GM12878 (cell line): ENCODE results near the gene NHLRC4. TPM values are rescaled to one million over a fixed set of nuclear protein-coding genes. Genes with fewer than 3 reads are reported as not detected.
A peak's percentile ranks its signal among the peaks of the same experiment; 100 is the strongest.

Experiments used
- ATAC-seq: fragments of 200-7000 bp; cut with Tn5 transposase; 3 replicates; pipeline ENCODE4 v1.9.1; 2020; ENCODE audit warnings: mild to moderate bottlenecking, moderate library complexity
- BruUV-seq: library from RNA; stranded (reverse); fragments of 400-500 nt; replicated peaks from 2 replicates; lab custom pipeline; 2021; lab: Mats Ljungman, UMichigan
- CTCF ChIA-PET: fragments of 300-600 bp; sonication (Branson Sonifier 250); formaldehyde crosslinking; extraction: SDS; loops from one replicate; lab custom pipeline; 2021; ENCODE audit warnings: inconsistent platforms; lab: Yijun Ruan, JAX
- POLR2A ChIA-PET: fragments of 350-600 bp; formaldehyde crosslinking; extraction: SDS; loops from one replicate; lab custom pipeline; 2021; ENCODE audit warnings: inconsistent platforms; lab: Charles Lee
- RAD21 ChIA-PET: fragments of 300-600 bp; sonication (Branson Sonifier 250); formaldehyde crosslinking; loops from one replicate; lab custom pipeline; 2023; ENCODE audit warnings: antibody characterized with exemption; ENCODE audit not compliant: unreplicated experiment; lab: Charles Lee
- SMC1A ChIA-PET: fragments of 300-600 bp; sonication (Branson Sonifier 250); formaldehyde crosslinking; loops from one replicate; lab custom pipeline; 2023; ENCODE audit not compliant: unreplicated experiment, uncharacterized antibody; lab: Charles Lee
- DNase-seq: peaks from one replicate; pipeline ENCODE4 v3.0.0-alpha.2; 2011; ENCODE audit warnings: low read depth, low spot score
- FAIRE-seq: peaks from 3 replicates; lab custom pipeline; 2011; peaks lifted over from hg19 to GRCh38; lab: Jason Lieb, UNC
- H2AFZ ChIP-seq: 2 replicates; pipeline ENCODE4 v1.6.0; 2011; ENCODE audit warnings: low read depth, low read length, control low read depth; ENCODE audit not compliant: control insufficient read depth
- H3K27ac ChIP-seq: 2 replicates; pipeline ENCODE4 v1.5.1; 2011; ENCODE audit warnings: control low read depth; ENCODE audit not compliant: control insufficient read depth, insufficient read depth
- H3K27me3 ChIP-seq, 2 experiments: replicated peaks in 1 of 2; 2 replicates each; pipeline versions ENCODE4 v1.6.0 to v1.6.1; 2011; ENCODE audit warnings: low read length in 1 of 2; ENCODE audit not compliant: control insufficient read depth in 2 of 2, insufficient read depth in 2 of 2
- H3K36me3 ChIP-seq, 2 experiments: 2 replicates each; pipeline ENCODE4 v1.5.1; 2011; ENCODE audit warnings: low read length in 1 of 2; ENCODE audit not compliant: control insufficient read depth in 2 of 2, insufficient read depth in 2 of 2
- H3K4me1 ChIP-seq: 2 replicates; pipeline ENCODE4 v1.6.1; 2011; ENCODE audit warnings: mild to moderate bottlenecking, low read length, moderate library complexity, mixed read lengths; ENCODE audit not compliant: control insufficient read depth, insufficient read depth
- H3K4me2 ChIP-seq: 2 replicates; pipeline ENCODE4 v1.6.0; 2011; ENCODE audit warnings: control low read depth; ENCODE audit not compliant: control insufficient read depth, insufficient read depth
- H3K4me3 ChIP-seq: fragments of 200-600 bp; sonication (generic); 2 replicates; pipeline ENCODE4 v1.5.1; 2016
- H3K79me2 ChIP-seq: 2 replicates; pipeline ENCODE4 v1.6.0; 2011; ENCODE audit warnings: low read length; ENCODE audit not compliant: control insufficient read depth, insufficient read depth
- H3K9ac ChIP-seq: 2 replicates; pipeline ENCODE4 v1.8.0; 2011; ENCODE audit warnings: low read length, control low read depth, mixed read lengths; ENCODE audit not compliant: control insufficient read depth, insufficient read depth
- H3K9me3 ChIP-seq: replicated peaks from 3 replicates; pipeline ENCODE4 v1.5.1; 2011; ENCODE audit warnings: mild to moderate bottlenecking, low read length; ENCODE audit not compliant: control insufficient read depth, insufficient read depth
- H4K20me1 ChIP-seq: 2 replicates; pipeline ENCODE4 v1.6.0; 2011; ENCODE audit not compliant: control insufficient read depth, insufficient read depth
- CEBPB ChIP-seq, 2 experiments: fragments of 150-350 bp in 1 of 2; IDR thresholded peaks; 2 replicates each; pipeline ENCODE4 v1.6.1; 2012 to 2014; ENCODE audit warnings: low read depth in 2 of 2, low read length in 2 of 2, borderline replicate concordance in 1 of 2, inconsistent platforms in 1 of 2
- CHD4 ChIP-seq: fragments of 200-600 bp; sonication (generic); IDR thresholded peaks from 2 replicates; pipeline ENCODE4 v1.6.1; 2016; ENCODE audit warnings: mild to moderate bottlenecking
- CREM ChIP-seq: IDR thresholded peaks from 2 replicates; pipeline ENCODE4 v1.6.1; 2014; ENCODE audit warnings: antibody characterized with exemption, low read depth
- ESRRA ChIP-seq: IDR thresholded peaks from 2 replicates; pipeline ENCODE4 v1.6.1; 2012; ENCODE audit warnings: mild to moderate bottlenecking, low read length, improper control_type of control experiment
- HCFC1 ChIP-seq: fragments of 150-350 bp; IDR thresholded peaks from 2 replicates; pipeline ENCODE4 v1.6.1; 2014; ENCODE audit warnings: low read length
- MAX ChIP-seq: IDR thresholded peaks from 2 replicates; pipeline ENCODE4 v1.6.1; 2012; ENCODE audit warnings: low read depth, low read length, improper control_type of control experiment
- MLLT1 ChIP-seq: fragments of 450-650 bp; IDR thresholded peaks from 2 replicates; pipeline ENCODE4 v1.6.1; 2016; ENCODE audit warnings: mild to moderate bottlenecking
- REST ChIP-seq: IDR thresholded peaks from 2 replicates; pipeline ENCODE4 v1.6.1; 2012; ENCODE audit warnings: mild to moderate bottlenecking, low read depth, low read length
- TARDBP ChIP-seq: IDR thresholded peaks from 2 replicates; pipeline ENCODE4 v1.6.1; 2016; ENCODE audit warnings: borderline replicate concordance
- USF2 ChIP-seq: IDR thresholded peaks from 2 replicates; pipeline ENCODE4 v1.6.1; 2011; ENCODE audit warnings: low read depth, low read length, improper control_type of control experiment, borderline replicate concordance
- ZNF592 ChIP-seq: fragments of 450-650 bp; IDR thresholded peaks from 2 replicates; pipeline ENCODE4 v1.6.1; 2017; ENCODE audit warnings: mild to moderate bottlenecking, moderate library complexity
- WGBS: methylation state at CpG from one replicate; pipeline ENCODE4 v1.1.6; 2016; ENCODE audit warnings: low lambda C conversion rate; ENCODE audit not compliant: insufficient replicate concordance, insufficient coverage; ENCODE audit errors: missing lambda C conversion rate; 5-methylcytosine and 5-hydroxymethylcytosine counted together
- in situ Hi-C: fragments of 300-500 bp; cut with MboI; formaldehyde crosslinking; loops from 9 replicates; pipeline ENCODE4 v1.14.3; 2018; ENCODE audit warnings: mixed read lengths
- intact Hi-C: fragments of 100-400 bp; cut with micrococcal nuclease; formaldehyde crosslinking; loops from one replicate; pipeline ENCODE4 v1.14.2; 2022; ENCODE audit not compliant: unreplicated experiment
- polyA plus RNA-seq, 11 experiments: library from polyadenylated mRNA; depleted of rRNA in 4 of 11; unstranded in 6 of 11; stranded (reverse) in 5 of 11; fragments of >200 nt; fragmentation: Nextera tagmentation in 4 of 11; fragmentation: Illumina TruSeq in 1 of 11; extraction: Ambion mirVana in 4 of 11; extraction: Trizol in 1 of 11; gene quantifications; 1 replicate in 1 of 11; 2 replicates in 10 of 11; pipeline versions ENCODE4 v1.2.1 to v1.2.3, GENCODE V29; 2011 to 2016; ENCODE audit warnings: inconsistent platforms in 2 of 11, missing spikeins in 2 of 11, low read depth in 1 of 11
- total RNA-seq, 4 experiments: library from RNA; depleted of rRNA in 3 of 4; stranded (reverse); fragments of >200 nt in 3 of 4; fragmentation: Illumina TruSeq in 1 of 4; extraction: Trizol in 1 of 4; gene quantifications; 2 replicates each; pipeline versions ENCODE4 v1.2.1 to v1.2.3, GENCODE V29; 2013 to 2021

Gene NHLRC4
- total and polyA plus RNA-seq, 10 of the 15 experiments (the other 5 are each of a cell fraction or from before 2014, with no cell fraction given) = 0.07 to 1.1 (median 0.57) TPM; not detected in 3

- Histone ChIP-seq H3K4me2 (peak overlapping the region; percentile 99), H3K27ac (peak overlapping the region; percentile 91), H3K79me2 (peaks cover 47% of the 10 kb centered on the region), H3K36me3 (peaks cover 0 to 2% of the 10 kb centered on the region in 2 experiments; a peak in 3 of 4 replicates), H2AFZ (peak overlapping the region; percentile 13; the same call in 1 of the 2 replicates), H3K9me3 (no peaks in the 10 kb centered on the region), H3K4me1 (peaks cover 29% of the 10 kb centered on the region), H3K27me3 (no peaks in the 10 kb centered on the region), H4K20me1 (no peaks in the 10 kb centered on the region; the same call in 1 of the 2 replicates), H3K4me3 (peak overlapping the region; percentile 98), H3K9ac (peak overlapping the region; percentile 86)
- ChIA-PET RAD21 (interaction anchor here (0.9 kb wide), 2 partner anchors 41 to 111 kb away, joined by 3 to 4 read pairs; partner anchors contain the start of gene NHLRC4), CTCF (interaction anchor here (0.6 to 1.6 kb wide), 5 partner anchors 8 to 486 kb away, joined by 3 to 6 read pairs (median 3); partner anchors contain the start of gene NHLRC4), SMC1A (interaction anchor here (0.6 to 1.2 kb wide), 4 partner anchors 24 to 75 kb away, joined by 3 read pairs; partner anchors contain the start of gene NHLRC4), POLR2A (interaction anchor here (1.0 to 1.6 kb wide), 6 partner anchors 42 to 155 kb away, joined by 3 to 4 read pairs (median 4); partner anchors contain the start of genes METTL26, MRPL28 and NHLRC4)
- FAIRE-seq = peak; percentile 57
- ATAC-seq = peak; percentile 61
- peak; percentile 62 for DNase-seq
- in situ Hi-C loops = no loop called here
- no TSS peak for BruUV-seq
- intact Hi-C loops = loop anchor here (2.0 to 5.0 kb wide), 3 partner anchors 42 to 159 kb away; partner anchors contain the start of genes JMJD8, METTL26, NHLRC4 and PIGQ
- 3% methylated on average over 13 of the region's 13 CpGs for WGBS
- TF ChIP-seq CEBPB (IDR thresholded peaks at IDR 0.05; ENCODE audit: borderline replicate concordance in 1 of 2, low read depth in 2 of 2, low read length in 2 of 2) (no peak), HCFC1 (peak; percentile 38; the same call in 1 of the 2 replicates), REST (no peak), CREM (0 out of 2 replicates have a peak, but pooled peaks have one; percentile 9), TARDBP (no peak), ZNF592 (no peak), MLLT1 (no peak), USF2 (no peak), ESRRA (peak; percentile 85; the same call in 1 of the 2 replicates), MAX (peak; percentile 60; the same call in 1 of the 2 replicates), CHD4 (no peak)
Measured at GRCh38 chr16:525520-526180, 41.2 kb upstream of the NHLRC4 start.
